Measurements from ENCODE around the gene AIP. TPM values are rescaled to one million over a fixed set of nuclear protein-coding genes. Genes with fewer than 3 reads are reported as not detected.

AIP gene
- total RNA-seq, 1 experiment from 2014 or later = 110 TPM

GRCh38 chr11:67522338-67522737 is 39.5 kb downstream of the AIP start:
- no peak for DNase-seq
- Mint-ChIP-seq H3K9me3 (ENCODE audit: unreplicated experiment) (peaks cover 8% of the 10 kb centered on the region), H3K36me3 (ENCODE audit: insufficient read depth, unreplicated experiment) (no peaks in the 10 kb centered on the region), H3K27ac (ENCODE audit: unreplicated experiment) (no peak overlapping the region), H3K27me3 (ENCODE audit: insufficient read depth, unreplicated experiment) (no peaks in the 10 kb centered on the region), H3K4me3 (ENCODE audit: unreplicated experiment) (no peak overlapping the region), H3K4me1 (ENCODE audit: low read depth, unreplicated experiment) (no peaks in the 10 kb centered on the region)
- BruUV-seq (replicated peaks) = no TSS peak
- Histone ChIP-seq H3K27me3 (replicated peaks; ENCODE audit: control insufficient read depth, insufficient read depth, low read length) (no peaks in the 10 kb centered on the region), H3K4me3 (ENCODE audit: low read depth, low read length) (no peak overlapping the region), H3K9me3 (no peaks in the 10 kb centered on the region), H3K4me1 (no peaks in the 10 kb centered on the region), H3K36me3 (ENCODE audit: control insufficient read depth, insufficient read depth, low read length) (no peaks in the 10 kb centered on the region)
- ChIA-PET CTCF (interaction anchor here (0.6 kb wide), 1 partner anchor 1040 kb away, joined by 3 read pairs; no protein-coding TSS in a partner anchor), POLR2A (no interaction called here)
- no peak for TF ChIP-seq CTCF (IDR thresholded peaks at IDR 0.05; ENCODE audit: insufficient read depth in 1 of 2, low read depth in 1 of 2, low read length in 1 of 2, severe bottlenecking in 1 of 2, unreplicated experiment in 1 of 2)
- intact Hi-C loops (cut with micrococcal nuclease; ENCODE audit: unreplicated experiment) = no loop called here

- H3K4me3 Mint-ChIP-seq (ENCODE audit: unreplicated experiment) = no peak within 1 kb of the TSS
Observed at GRCh38 chr11:67522844-67523555, 40.2 kb downstream of the AIP start, which contains the start of gene CABP2. Gene CABP2, minus strand, starts transcription at chr11:67523446. Its CDS starts 120 bp downstream, at chr11:67523326.

More at GRCh38 chr11:67522844-67523555, 40.2 kb downstream of the AIP start, which contains the start of gene CABP2:
- peak in 1 of 2 experiments; percentile 36 for DNase-seq
- intact Hi-C loops (cut with micrococcal nuclease; ENCODE audit: unreplicated experiment) = no loop called here
- Mint-ChIP-seq H3K4me1 (ENCODE audit: low read depth, unreplicated experiment) (no peaks in the 10 kb centered on the region), H3K9me3 (ENCODE audit: unreplicated experiment) (peaks cover 14% of the 10 kb centered on the region), H3K36me3 (ENCODE audit: insufficient read depth, unreplicated experiment) (no peaks in the 10 kb centered on the region), H3K27ac (ENCODE audit: unreplicated experiment) (no peak within 1 kb of the TSS), H3K27me3 (ENCODE audit: insufficient read depth, unreplicated experiment) (no peaks in the 10 kb centered on the region)
- no peaks in the 10 kb centered on the region for H3K27me3 ChIP-seq (replicated peaks; ENCODE audit: control insufficient read depth, insufficient read depth, low read length)
- no peak for TF ChIP-seq CTCF (IDR thresholded peaks at IDR 0.05; ENCODE audit: insufficient read depth in 1 of 2, low read depth in 1 of 2, low read length in 1 of 2, severe bottlenecking in 1 of 2, unreplicated experiment in 1 of 2)
- no peaks in the 10 kb centered on the region for H3K36me3 ChIP-seq (ENCODE audit: control insufficient read depth, insufficient read depth, low read length)
- H3K4me1 ChIP-seq = no peaks in the 10 kb centered on the region
- ChIA-PET CTCF (interaction anchor here (0.5 to 0.6 kb wide), 2 partner anchors 70 to 1041 kb away, joined by 3 read pairs; no protein-coding TSS in a partner anchor), POLR2A (no interaction called here)
- H3K4me3 ChIP-seq (ENCODE audit: low read depth, low read length) = no peak within 1 kb of the TSS
- BruUV-seq (replicated peaks) = no TSS peak
- no peaks in the 10 kb centered on the region for H3K9me3 ChIP-seq
